SH-SY5Y (cell line): ENCODE data around the gene KLHL8.

Experiments used
- GATA2 ChIP-seq: IDR thresholded peaks from 2 replicates; pipeline ENCODE4 v1.6.1; 2011; ENCODE audit warnings: mild to moderate bottlenecking, low read depth, low read length
- GATA3 ChIP-seq: IDR thresholded peaks from 2 replicates; pipeline ENCODE4 v1.6.1; 2011; ENCODE audit warnings: low read depth, mild to moderate bottlenecking, low read length, moderate library complexity

- no peak for TF ChIP-seq GATA2
- no peak for TF ChIP-seq GATA3
Measured at GRCh38 chr4:87129681-87130080, 90.7 kb downstream of the KLHL8 start.
